Measurements from ENCODE around the gene PIGU.
"Not testable (repeated sequence)": the region's sequence is repeated elsewhere in the genome, so short reads cannot be mapped to it uniquely, and the experiment has no call there.

The PIGU gene

GRCh38 chr20:34621036-34621343, 55.9 kb downstream of the PIGU start:
- DNase-seq = no peak

GRCh38 chr20:34618676-34619075, 58.2 kb downstream of the PIGU start:
- no peak for DNase-seq

GRCh38 chr20:34616913-34617312, 60.0 kb downstream of the PIGU start:
- not testable (repeated sequence) for DNase-seq

GRCh38 chr20:34615477-34615876, 61.4 kb downstream of the PIGU start:
- no peak for DNase-seq

- not testable (repeated sequence) for DNase-seq
Observed at GRCh38 chr20:34611976-34612375, 64.9 kb downstream of the PIGU start.

GRCh38 chr20:34607066-34607465, 69.8 kb downstream of the PIGU start:
- no peak for DNase-seq

GRCh38 chr20:34604980-34605788, 71.7 kb downstream of the PIGU start:
- no peak for DNase-seq

GRCh38 chr20:34600892-34601653, 75.8 kb downstream of the PIGU start:
- DNase-seq = no peak

- no peak for DNase-seq
Observed at GRCh38 chr20:34595377-34596184, 81.3 kb downstream of the PIGU start.

- DNase-seq = no peak
Observed at GRCh38 chr20:34586488-34587163, 90.3 kb downstream of the PIGU start.

- DNase-seq = no peak
Observed at GRCh38 chr20:34585019-34585418, 91.9 kb downstream of the PIGU start.

GRCh38 chr20:34583544-34583943, 93.3 kb downstream of the PIGU start:
- no peak for DNase-seq

GRCh38 chr20:34582911-34583310, 94.0 kb downstream of the PIGU start:
- no peak for DNase-seq

- no peak for DNase-seq
Observed at GRCh38 chr20:34582221-34582620, 94.7 kb downstream of the PIGU start.

- DNase-seq = peak; percentile 10
Observed at GRCh38 chr20:34581341-34582184, 95.3 kb downstream of the PIGU start.

GRCh38 chr20:34579979-34580940, 96.6 kb downstream of the PIGU start:
- DNase-seq = no peak

- no peak for DNase-seq
Observed at GRCh38 chr20:34579191-34579978, 97.5 kb downstream of the PIGU start.

GRCh38 chr20:34578521-34578920, 98.4 kb downstream of the PIGU start:
- no peak for DNase-seq

GRCh38 chr20:34578025-34578424, 98.9 kb downstream of the PIGU start:
- DNase-seq = no peak

- no peak for DNase-seq
Observed at GRCh38 chr20:34577061-34577460, 99.8 kb downstream of the PIGU start.

Measured in activated naive CD4-positive, alpha-beta T cell treated with Interleukin-2 at 50 U/mL for 16 hours (primary cell).